Fibroblast of mammary gland (primary cell): ENCODE data around the gene GRIN3A.

Experiments used
- DNase-seq: peaks from one replicate; pipeline ENCODE4 v3.0.0-alpha.2; 2010; ENCODE audit warnings: low read depth
- H3K4me3 ChIP-seq: 2 replicates; pipeline ENCODE4 v1.5.1; 2011; ENCODE audit warnings: low read depth, mild to moderate bottlenecking, low read length, moderate library complexity; ENCODE audit not compliant: control insufficient read depth
- CTCF ChIP-seq: conservative IDR thresholded peaks from 2 replicates; pipeline ENCODE4 v1.5.1; 2011; ENCODE audit warnings: low read depth, low read length, inconsistent platforms; ENCODE audit not compliant: control insufficient read depth, insufficient read depth

Gene GRIN3A

GRCh38 chr9:101574731-101575333, 163.6 kb downstream of the GRIN3A start:
- H3K4me3 ChIP-seq: no peak overlapping the region
- peak; percentile 31 for DNase-seq
- TF ChIP-seq CTCF: no peak

DNA sequence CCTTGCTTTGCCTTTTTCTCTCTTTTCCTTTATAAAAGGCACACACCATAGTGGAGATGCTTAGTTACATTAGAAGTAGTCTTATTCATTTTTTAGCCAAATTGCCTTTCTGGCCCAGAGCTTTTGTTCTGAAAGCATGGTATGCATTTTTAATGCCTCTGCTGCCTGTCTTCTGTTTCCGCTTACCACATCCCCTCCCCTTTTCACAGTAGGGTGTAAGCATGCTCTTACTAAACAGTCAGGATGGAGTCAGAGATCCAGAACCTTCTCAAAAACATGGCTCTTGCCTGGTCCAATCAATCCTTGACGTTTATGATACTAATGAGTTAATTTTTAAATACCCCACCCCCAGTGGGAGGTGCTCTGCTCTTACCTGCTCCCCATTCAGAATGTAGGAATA, 166.1 kb downstream of the GRIN3A start:
- no peak for DNase-seq
- no peak for TF ChIP-seq CTCF
- H3K4me3 ChIP-seq: no peak overlapping the region

GRCh38 chr9:101571114-101571513, 167.3 kb downstream of the GRIN3A start:
- DNase-seq: no peak
- no peak for TF ChIP-seq CTCF

DNA sequence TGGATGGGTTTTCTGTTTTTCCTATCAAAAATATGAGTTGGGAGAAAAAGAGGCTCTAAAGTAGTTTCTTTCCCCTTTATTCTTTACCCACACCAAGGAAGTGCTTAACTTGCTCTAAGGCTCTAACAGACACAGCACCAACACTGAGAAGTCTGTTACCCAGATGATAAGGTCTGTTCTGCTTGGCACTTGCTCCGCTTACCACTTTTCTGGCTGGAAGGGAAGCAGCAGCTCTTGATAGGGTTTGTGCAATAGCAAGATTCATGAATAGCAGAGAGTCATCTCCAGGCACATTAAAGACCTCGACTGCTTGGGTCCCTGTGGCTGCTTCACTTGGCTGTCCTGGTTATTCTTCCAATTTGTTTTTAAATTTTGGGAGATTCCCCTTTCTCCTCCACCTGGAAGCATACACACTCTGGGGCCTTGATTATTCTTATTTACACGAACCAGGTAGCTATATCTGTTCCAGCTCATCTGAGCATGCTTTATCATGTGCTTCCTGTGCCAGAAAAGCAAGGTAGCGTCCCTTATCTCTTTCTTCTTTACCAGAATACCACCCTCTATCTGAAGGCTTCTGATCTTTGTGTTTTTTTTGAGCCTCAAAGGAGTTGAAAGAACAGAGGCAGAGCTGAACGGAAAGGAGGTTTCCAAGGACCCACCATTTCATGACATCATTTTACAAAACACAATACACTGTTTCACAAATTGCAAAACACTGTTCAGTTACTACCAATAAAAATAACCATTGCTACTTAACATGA, 168.5 kb downstream of the GRIN3A start:
- no peak for TF ChIP-seq CTCF
- H3K4me3 ChIP-seq: no peak overlapping the region
- no peak for DNase-seq

More at GRCh38 chr9:101571114-101571513, 167.3 kb downstream of the GRIN3A start:
- no peak overlapping the region for H3K4me3 ChIP-seq

DNA sequence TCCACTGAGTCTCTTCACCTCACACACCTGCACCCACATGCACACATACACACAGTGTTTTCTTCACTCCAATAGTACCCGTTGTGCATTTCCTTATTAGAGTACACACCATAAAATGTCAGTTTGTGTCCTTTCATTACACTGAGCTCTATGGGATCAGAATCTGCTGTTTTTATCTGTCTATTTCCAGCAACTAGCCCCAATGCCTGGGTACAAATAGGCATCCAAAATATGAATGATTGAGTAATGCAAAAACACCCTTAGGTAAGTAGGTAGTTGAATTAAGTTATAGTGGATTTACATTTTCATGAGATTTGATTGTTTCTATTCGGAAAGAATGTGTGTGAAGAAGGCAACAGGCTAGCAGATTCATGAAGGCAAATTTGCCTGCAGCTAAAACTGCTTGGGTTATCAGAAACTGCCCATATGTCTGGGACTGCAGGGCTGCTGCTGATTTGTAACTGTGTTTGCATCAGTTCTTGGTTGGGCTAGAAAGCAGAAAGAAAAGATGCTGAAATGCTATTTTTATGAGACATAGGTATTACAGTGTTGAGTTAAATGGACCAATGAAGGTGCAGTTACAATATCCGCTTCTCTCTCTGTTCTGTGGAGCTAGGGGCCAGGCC, 170.6 kb downstream of the GRIN3A start:
- no peak for DNase-seq
- no peak overlapping the region for H3K4me3 ChIP-seq
- no peak for TF ChIP-seq CTCF

DNA sequence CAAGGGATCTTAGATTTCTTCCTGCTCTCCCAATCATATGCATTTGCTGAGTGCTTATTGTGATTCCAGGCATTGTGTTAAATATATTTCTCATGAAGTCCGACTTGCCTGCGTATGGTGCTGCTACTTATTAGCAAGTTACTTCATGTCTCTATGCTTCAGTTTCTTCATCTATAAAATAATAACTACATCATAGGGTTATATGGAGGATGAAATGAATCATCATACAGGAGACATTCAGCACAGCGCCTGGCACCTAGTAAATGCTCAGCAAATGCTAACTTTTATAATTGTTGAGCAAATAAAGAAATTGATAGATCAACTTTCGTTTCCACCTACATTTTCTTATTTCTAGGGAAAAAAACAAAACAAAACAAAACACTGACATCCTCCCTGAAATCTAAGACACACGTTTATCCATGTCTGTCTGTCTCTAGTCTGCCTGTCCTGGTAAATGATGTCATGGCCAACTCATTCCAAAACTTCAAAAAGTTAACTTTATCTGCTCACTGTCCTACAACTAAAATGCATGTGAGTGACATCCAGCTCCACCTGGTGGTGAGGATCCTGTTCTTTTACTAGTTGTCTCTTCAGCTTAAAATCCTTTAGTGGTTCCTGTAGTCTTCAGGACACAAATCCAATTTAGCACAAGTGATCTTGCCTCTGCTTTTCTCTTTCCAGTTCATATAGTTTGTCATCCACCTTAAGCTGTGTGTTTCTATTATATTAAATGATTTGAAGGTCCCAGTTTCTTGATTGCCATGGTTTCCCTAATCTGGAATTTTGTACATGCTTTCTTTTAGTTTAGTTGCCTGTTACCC, 171.3 kb downstream of the GRIN3A start:
- peak; percentile 62 for DNase-seq
- H3K4me3 ChIP-seq: no peak overlapping the region
- peak; percentile 60 for TF ChIP-seq CTCF
